Measurements from ENCODE around the gene GGT6.

GRCh38 chr17:4592240-4593005 lies 32.0 kb upstream of the GGT6 start:
- TF ChIP-seq CTCF (IDR thresholded peaks at IDR 0.05) (no peak), POLR2AphosphoS5 (IDR thresholded peaks at IDR 0.05) (no peak), POLR2A (IDR thresholded peaks at IDR 0.05) (no peak), EP300 (IDR thresholded peaks at IDR 0.05; ENCODE audit: low read depth) (no peak)
